WTC11 (cell line): ENCODE measurements around the gene MEIKIN. TPM values are rescaled to one million over a fixed set of nuclear protein-coding genes. Genes with fewer than 3 reads are reported as not detected.

Experiments
- ATAC-seq: fragments of 200-7000 bp; cut with Tn5 transposase; 2 replicates; pipeline ENCODE4 v1.10.0; 2021; ENCODE audit warnings: mild to moderate bottlenecking, moderate library complexity
- CTCF ChIA-PET: fragments of 300-600 bp; sonication (Branson Sonifier 250); formaldehyde crosslinking; loops from one replicate; lab custom pipeline; 2021; ENCODE audit warnings: antibody characterized with exemption; lab: Charles Lee
- POLR2A ChIA-PET: fragments of 350-600 bp; sonication (Branson Sonifier 250); formaldehyde crosslinking; loops from one replicate; lab custom pipeline; 2021; ENCODE audit warnings: antibody characterized with exemption; lab: Charles Lee
- DNase-seq: peaks from one replicate; pipeline ENCODE4 v3.0.0; 2021; ENCODE audit warnings: low spot score
- H3K27ac Mint-ChIP-seq: 2 replicates; pipeline ENCODE4 v1.8.0; 2021; ENCODE audit warnings: mixed read lengths
- H3K27me3 Mint-ChIP-seq: 2 replicates; pipeline ENCODE4 v1.8.0; 2021; ENCODE audit warnings: low read depth, mild to moderate bottlenecking, moderate library complexity, mixed read lengths
- H3K36me3 Mint-ChIP-seq: 2 replicates; pipeline ENCODE4 v1.8.0; 2021; ENCODE audit warnings: mixed read lengths
- H3K4me1 Mint-ChIP-seq: 2 replicates; pipeline ENCODE4 v1.8.0; 2022; ENCODE audit warnings: mixed read lengths
- H3K4me3 Mint-ChIP-seq: 2 replicates; pipeline ENCODE4 v1.8.0; 2021; ENCODE audit warnings: mild to moderate bottlenecking, moderate library complexity, mixed read lengths
- H3K9me3 Mint-ChIP-seq: 2 replicates; pipeline ENCODE4 v1.8.0; 2021; ENCODE audit warnings: mixed read lengths
- ATF3 ChIP-seq: sonication (generic); formaldehyde crosslinking; conservative IDR thresholded peaks from 2 replicates; pipeline ENCODE4 v1.8.1; 2022; ENCODE audit warnings: mild to moderate bottlenecking, missing genetic modification reagents
- CREB1 ChIP-seq: sonication (generic); formaldehyde crosslinking; IDR thresholded peaks from 2 replicates; pipeline ENCODE4 v1.8.0; 2023; ENCODE audit warnings: mild to moderate bottlenecking, missing genetic modification reagents
- FOXK1 ChIP-seq: sonication (generic); formaldehyde crosslinking; IDR thresholded peaks from 2 replicates; pipeline ENCODE4 v1.8.0; 2022; ENCODE audit warnings: mild to moderate bottlenecking, moderate library complexity, missing genetic modification reagents
- HMGA2 ChIP-seq: fragments of 250-450 bp; sonication (Bioruptor Pico); IDR thresholded peaks from 2 replicates; pipeline ENCODE4 v1.4.0; 2021; ENCODE audit warnings: mild to moderate bottlenecking, moderate library complexity
- IRF1 ChIP-seq: sonication (generic); formaldehyde crosslinking; IDR thresholded peaks from 2 replicates; pipeline ENCODE4 v1.8.0; 2023; ENCODE audit warnings: missing genetic modification reagents
- IRF2 ChIP-seq: sonication (generic); formaldehyde crosslinking; IDR thresholded peaks from 2 replicates; pipeline ENCODE4 v1.8.0; 2022; ENCODE audit warnings: low read depth, missing genetic modification reagents, borderline replicate concordance
- MLX ChIP-seq: sonication (generic); formaldehyde crosslinking; IDR thresholded peaks from 2 replicates; pipeline ENCODE4 v1.8.1; 2023; ENCODE audit warnings: mild to moderate bottlenecking, missing genetic modification reagents, moderate library complexity
- NFE2L1 ChIP-seq: sonication (generic); formaldehyde crosslinking; IDR thresholded peaks from 2 replicates; pipeline ENCODE4 v1.8.1; 2023; ENCODE audit warnings: missing genetic modification reagents
- NR2C2 ChIP-seq: sonication (generic); formaldehyde crosslinking; IDR thresholded peaks from 2 replicates; pipeline ENCODE4 v1.8.0; 2022; ENCODE audit warnings: mild to moderate bottlenecking, missing genetic modification reagents
- PREB ChIP-seq: sonication (generic); formaldehyde crosslinking; IDR thresholded peaks from 2 replicates; pipeline ENCODE4 v1.8.1; 2022; ENCODE audit warnings: mild to moderate bottlenecking, missing genetic modification reagents, moderate library complexity, borderline replicate concordance
- RELA ChIP-seq: sonication (generic); formaldehyde crosslinking; IDR thresholded peaks from 2 replicates; pipeline ENCODE4 v1.8.1; 2022; ENCODE audit warnings: missing genetic modification reagents, mild to moderate bottlenecking, borderline replicate concordance
- SMAD3 ChIP-seq: sonication (generic); formaldehyde crosslinking; IDR thresholded peaks from 2 replicates; pipeline ENCODE4 v1.8.0; 2022; ENCODE audit warnings: missing genetic modification reagents, mild to moderate bottlenecking, borderline replicate concordance
- SOX15 ChIP-seq: fragments of 250-450 bp; sonication (Bioruptor Pico); IDR thresholded peaks from 2 replicates; pipeline ENCODE4 v1.9.0; 2021; ENCODE audit warnings: mild to moderate bottlenecking
- USF1 ChIP-seq: sonication (generic); formaldehyde crosslinking; IDR thresholded peaks from 2 replicates; pipeline ENCODE4 v1.8.0; 2022; ENCODE audit warnings: mild to moderate bottlenecking, missing genetic modification reagents
- ZBTB21 ChIP-seq: sonication (generic); formaldehyde crosslinking; IDR thresholded peaks from 2 replicates; pipeline ENCODE4 v1.8.1; 2023; ENCODE audit warnings: mild to moderate bottlenecking, missing genetic modification reagents, borderline replicate concordance
- ZNF263 ChIP-seq: sonication (generic); formaldehyde crosslinking; IDR thresholded peaks from 2 replicates; pipeline ENCODE4 v1.8.1; 2022; ENCODE audit warnings: low read depth, mild to moderate bottlenecking, moderate library complexity, missing genetic modification reagents
- ZNF396 ChIP-seq: fragments of 250-450 bp; sonication (Bioruptor Pico); IDR thresholded peaks from 2 replicates; pipeline ENCODE4 v1.8.0; 2021; ENCODE audit warnings: mild to moderate bottlenecking, moderate library complexity, borderline replicate concordance
- total RNA-seq: library from RNA; stranded (reverse); gene quantifications from 3 replicates; pipeline ENCODE4 v1.2.3, GENCODE V29; 2021
- TF ChIP-seq, protein P1 (sequence below): sonication (generic); formaldehyde crosslinking; IDR thresholded peaks from 2 replicates; pipeline ENCODE4 v1.8.1; 2023; ENCODE audit warnings: mild to moderate bottlenecking, missing genetic modification reagents
- TF ChIP-seq, protein P2 (sequence below): sonication (generic); formaldehyde crosslinking; IDR thresholded peaks from 2 replicates; pipeline ENCODE4 v1.8.0; 2023; ENCODE audit warnings: mild to moderate bottlenecking, missing genetic modification reagents
- TF ChIP-seq, protein P3 (sequence below): sonication (generic); formaldehyde crosslinking; IDR thresholded peaks from 2 replicates; pipeline ENCODE4 v1.8.1; 2023; ENCODE audit warnings: mild to moderate bottlenecking, moderate library complexity, missing genetic modification reagents

MEIKIN gene
- total RNA-seq, 1 experiment from 2014 or later: not detected

DNA sequence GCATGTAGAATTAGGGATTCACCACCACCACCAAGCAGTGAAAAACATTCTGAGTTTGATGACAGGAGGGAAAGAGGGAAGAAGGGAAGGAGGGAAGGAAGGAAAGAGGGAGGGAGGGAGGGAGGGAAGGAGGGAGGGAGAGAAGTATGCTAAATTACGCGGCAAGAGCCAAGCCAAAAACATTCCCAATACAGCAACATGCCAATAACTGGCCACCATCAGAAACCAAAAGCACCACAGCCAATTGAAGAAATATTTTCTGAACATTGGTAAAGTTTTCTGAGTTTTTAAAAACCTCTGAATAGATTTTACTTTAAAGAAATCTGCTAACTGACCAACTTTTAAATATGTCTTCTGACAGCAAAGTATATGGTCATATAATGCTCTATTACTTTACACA lies 184.7 kb downstream of the MEIKIN start:
- Mint-ChIP-seq H3K27me3 (no peaks in the 10 kb centered on the region), H3K36me3 (peaks cover 13% of the 10 kb centered on the region), H3K9me3 (peaks cover 19% of the 10 kb centered on the region), H3K4me1 (peaks cover 16% of the 10 kb centered on the region), H3K4me3 (no peak overlapping the region), H3K27ac (no peak overlapping the region)
- TF ChIP-seq, protein P1, sequence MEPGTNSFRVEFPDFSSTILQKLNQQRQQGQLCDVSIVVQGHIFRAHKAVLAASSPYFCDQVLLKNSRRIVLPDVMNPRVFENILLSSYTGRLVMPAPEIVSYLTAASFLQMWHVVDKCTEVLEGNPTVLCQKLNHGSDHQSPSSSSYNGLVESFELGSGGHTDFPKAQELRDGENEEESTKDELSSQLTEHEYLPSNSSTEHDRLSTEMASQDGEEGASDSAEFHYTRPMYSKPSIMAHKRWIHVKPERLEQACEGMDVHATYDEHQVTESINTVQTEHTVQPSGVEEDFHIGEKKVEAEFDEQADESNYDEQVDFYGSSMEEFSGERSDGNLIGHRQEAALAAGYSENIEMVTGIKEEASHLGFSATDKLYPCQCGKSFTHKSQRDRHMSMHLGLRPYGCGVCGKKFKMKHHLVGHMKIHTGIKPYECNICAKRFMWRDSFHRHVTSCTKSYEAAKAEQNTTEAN: no peak
- TF ChIP-seq HMGA2 (CRISPR knock-in tag) (no peak), IRF1 (CRISPR knock-in tag) (no peak)
- ATAC-seq (no peak), DNase-seq (no peak)
- CTCF ChIA-PET: no interaction called here
- POLR2A ChIA-PET: no interaction called here

DNA sequence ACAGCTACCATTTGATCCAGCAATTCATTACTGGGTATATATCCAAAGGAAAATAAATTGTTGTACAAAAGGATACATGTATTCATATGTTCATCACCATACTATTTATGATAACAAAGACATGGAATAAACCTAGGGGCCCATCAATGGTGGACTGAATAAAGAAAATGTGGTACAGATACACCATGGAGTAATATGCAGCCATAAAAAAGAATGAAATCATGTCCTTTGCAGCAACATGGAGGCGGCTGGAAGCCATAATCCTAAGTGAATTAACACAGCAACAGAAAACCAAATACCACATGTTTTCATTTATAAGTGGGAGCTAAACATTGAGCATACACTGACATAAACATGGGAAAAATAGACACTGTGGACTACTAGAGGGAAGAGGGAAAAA lies 185.8 kb downstream of the MEIKIN start:
- no peak for ATAC-seq
- no peak for TF ChIP-seq ZNF396 (CRISPR knock-in tag)
- TF ChIP-seq FOXK1 (CRISPR knock-in tag): no peak
- no peak for TF ChIP-seq SMAD3 (CRISPR knock-in tag)
- TF ChIP-seq ZBTB21 (CRISPR knock-in tag): no peak
- TF ChIP-seq, all 79 proteins: peak for 0
- CTCF ChIA-PET: no interaction called here
- Mint-ChIP-seq H3K36me3 (peaks cover 8% of the 10 kb centered on the region), H3K9me3 (peaks cover 14% of the 10 kb centered on the region), H3K4me3 (no peak overlapping the region), H3K27ac (no peak overlapping the region), H3K4me1 (peaks cover 16% of the 10 kb centered on the region), H3K27me3 (no peaks in the 10 kb centered on the region)
- POLR2A ChIA-PET: no interaction called here
- no peak for DNase-seq

- ATAC-seq: no peak
- H3K4me3 Mint-ChIP-seq: no peak overlapping the region
- no peaks in the 10 kb centered on the region for H3K27me3 Mint-ChIP-seq
- no peak overlapping the region; the same call in 1 of the 2 replicates for H3K27ac Mint-ChIP-seq
- TF ChIP-seq, protein P2, sequence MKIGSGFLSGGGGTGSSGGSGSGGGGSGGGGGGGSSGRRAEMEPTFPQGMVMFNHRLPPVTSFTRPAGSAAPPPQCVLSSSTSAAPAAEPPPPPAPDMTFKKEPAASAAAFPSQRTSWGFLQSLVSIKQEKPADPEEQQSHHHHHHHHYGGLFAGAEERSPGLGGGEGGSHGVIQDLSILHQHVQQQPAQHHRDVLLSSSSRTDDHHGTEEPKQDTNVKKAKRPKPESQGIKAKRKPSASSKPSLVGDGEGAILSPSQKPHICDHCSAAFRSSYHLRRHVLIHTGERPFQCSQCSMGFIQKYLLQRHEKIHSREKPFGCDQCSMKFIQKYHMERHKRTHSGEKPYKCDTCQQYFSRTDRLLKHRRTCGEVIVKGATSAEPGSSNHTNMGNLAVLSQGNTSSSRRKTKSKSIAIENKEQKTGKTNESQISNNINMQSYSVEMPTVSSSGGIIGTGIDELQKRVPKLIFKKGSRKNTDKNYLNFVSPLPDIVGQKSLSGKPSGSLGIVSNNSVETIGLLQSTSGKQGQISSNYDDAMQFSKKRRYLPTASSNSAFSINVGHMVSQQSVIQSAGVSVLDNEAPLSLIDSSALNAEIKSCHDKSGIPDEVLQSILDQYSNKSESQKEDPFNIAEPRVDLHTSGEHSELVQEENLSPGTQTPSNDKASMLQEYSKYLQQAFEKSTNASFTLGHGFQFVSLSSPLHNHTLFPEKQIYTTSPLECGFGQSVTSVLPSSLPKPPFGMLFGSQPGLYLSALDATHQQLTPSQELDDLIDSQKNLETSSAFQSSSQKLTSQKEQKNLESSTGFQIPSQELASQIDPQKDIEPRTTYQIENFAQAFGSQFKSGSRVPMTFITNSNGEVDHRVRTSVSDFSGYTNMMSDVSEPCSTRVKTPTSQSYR: no peak
- TF ChIP-seq, protein P1: no peak
- no peak for TF ChIP-seq NR2C2 (CRISPR knock-in tag)
- TF ChIP-seq NFE2L1 (CRISPR knock-in tag): no peak
- no peak for TF ChIP-seq RELA (CRISPR knock-in tag)
- TF ChIP-seq IRF2 (CRISPR knock-in tag): no peak
- no peak for TF ChIP-seq USF1
- no peak for TF ChIP-seq MLX
- TF ChIP-seq, protein P3, sequence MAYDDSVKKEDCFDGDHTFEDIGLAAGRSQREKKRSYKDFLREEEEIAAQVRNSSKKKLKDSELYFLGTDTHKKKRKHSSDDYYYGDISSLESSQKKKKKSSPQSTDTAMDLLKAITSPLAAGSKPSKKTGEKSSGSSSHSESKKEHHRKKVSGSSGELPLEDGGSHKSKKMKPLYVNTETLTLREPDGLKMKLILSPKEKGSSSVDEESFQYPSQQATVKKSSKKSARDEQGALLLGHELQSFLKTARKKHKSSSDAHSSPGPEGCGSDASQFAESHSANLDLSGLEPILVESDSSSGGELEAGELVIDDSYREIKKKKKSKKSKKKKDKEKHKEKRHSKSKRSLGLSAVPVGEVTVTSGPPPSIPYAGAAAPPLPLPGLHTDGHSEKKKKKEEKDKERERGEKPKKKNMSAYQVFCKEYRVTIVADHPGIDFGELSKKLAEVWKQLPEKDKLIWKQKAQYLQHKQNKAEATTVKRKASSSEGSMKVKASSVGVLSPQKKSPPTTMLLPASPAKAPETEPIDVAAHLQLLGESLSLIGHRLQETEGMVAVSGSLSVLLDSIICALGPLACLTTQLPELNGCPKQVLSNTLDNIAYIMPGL (CRISPR knock-in tag): no peak
- no peak for TF ChIP-seq PREB (CRISPR knock-in tag)
- TF ChIP-seq ATF3 (CRISPR knock-in tag): no peak
- TF ChIP-seq SOX15 (CRISPR knock-in tag): no peak
- no peak for TF ChIP-seq ZNF263 (CRISPR knock-in tag)
- no peak for TF ChIP-seq CREB1 (CRISPR knock-in tag)
- TF ChIP-seq, all 79 proteins: peak for 0
- Mint-ChIP-seq H3K36me3 (peaks cover 2% of the 10 kb centered on the region; the same call in 1 of the 2 replicates), H3K9me3 (peaks cover 5% of the 10 kb centered on the region), H3K4me1 (peaks cover 16% of the 10 kb centered on the region)
- ChIA-PET POLR2A (no interaction called here), CTCF (no interaction called here)
- no peak for DNase-seq
Measured at GRCh38 chr5:131758520-131758900, 187.0 kb downstream of the MEIKIN start.
